Upper lobe of left lung (tissue), 4 donors: ENCODE measurements around the gene TIMP1.

Source experiments
- CTCF ChIP-seq, 6 experiments: fragments of 450-650 bp in 4 of 6; fragments of 200-600 bp in 2 of 6; sonication (generic) in 2 of 6; IDR thresholded peaks; one replicate each; pipeline ENCODE4 v1.5.1; 2016 to 2019; ENCODE audit warnings: antibody characterized with exemption in 6 of 6
- EP300 ChIP-seq, 4 donors: sonication (generic); formaldehyde crosslinking; IDR thresholded peaks; one replicate each; pipeline ENCODE4 v1.5.1; 2017; ENCODE audit warnings: antibody characterized with exemption in 4 of 4, control low read depth in 2 of 4
- POLR2AphosphoS5 ChIP-seq, 2 donors: sonication (generic); formaldehyde crosslinking; IDR thresholded peaks; one replicate each; pipeline ENCODE4 v1.5.1; 2017; ENCODE audit warnings: antibody characterized with exemption in 2 of 2

- TF ChIP-seq CTCF (IDR thresholded peaks at IDR 0.05): no peak
- no peak for TF ChIP-seq EP300 (IDR thresholded peaks at IDR 0.05)
- no peak for TF ChIP-seq POLR2AphosphoS5 (IDR thresholded peaks at IDR 0.05)
Observed at GRCh38 chrX:47561659-47562151, 20.5 kb upstream of the TIMP1 start.
